ENCODE results near the gene ADAMTSL3.

DNA sequence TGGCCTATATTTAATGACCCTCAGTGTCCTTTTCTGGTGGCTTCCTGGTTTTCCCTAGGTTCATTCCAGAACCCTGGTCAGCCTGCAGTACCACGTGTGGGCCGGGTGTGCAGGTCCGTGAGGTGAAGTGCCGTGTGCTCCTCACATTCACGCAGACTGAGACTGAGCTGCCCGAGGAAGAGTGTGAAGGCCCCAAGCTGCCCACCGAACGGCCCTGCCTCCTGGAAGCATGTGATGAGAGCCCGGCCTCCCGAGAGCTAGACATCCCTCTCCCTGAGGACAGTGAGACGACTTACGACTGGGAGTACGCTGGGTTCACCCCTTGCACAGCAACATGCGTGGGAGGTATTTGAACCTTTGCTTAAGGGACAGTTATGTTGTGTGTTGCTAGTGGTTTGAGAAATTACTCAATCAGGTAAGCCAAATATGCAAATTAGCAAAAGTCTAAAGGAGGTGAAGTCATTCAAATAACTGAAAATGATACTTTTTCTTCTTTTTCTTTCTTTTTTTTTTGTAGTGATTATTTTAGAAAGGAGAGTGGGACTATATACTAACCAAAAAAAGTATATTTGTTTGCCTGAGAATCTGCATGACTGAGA lies 259.2 kb downstream of the ADAMTSL3 start:
- TF ChIP-seq, protein P1, sequence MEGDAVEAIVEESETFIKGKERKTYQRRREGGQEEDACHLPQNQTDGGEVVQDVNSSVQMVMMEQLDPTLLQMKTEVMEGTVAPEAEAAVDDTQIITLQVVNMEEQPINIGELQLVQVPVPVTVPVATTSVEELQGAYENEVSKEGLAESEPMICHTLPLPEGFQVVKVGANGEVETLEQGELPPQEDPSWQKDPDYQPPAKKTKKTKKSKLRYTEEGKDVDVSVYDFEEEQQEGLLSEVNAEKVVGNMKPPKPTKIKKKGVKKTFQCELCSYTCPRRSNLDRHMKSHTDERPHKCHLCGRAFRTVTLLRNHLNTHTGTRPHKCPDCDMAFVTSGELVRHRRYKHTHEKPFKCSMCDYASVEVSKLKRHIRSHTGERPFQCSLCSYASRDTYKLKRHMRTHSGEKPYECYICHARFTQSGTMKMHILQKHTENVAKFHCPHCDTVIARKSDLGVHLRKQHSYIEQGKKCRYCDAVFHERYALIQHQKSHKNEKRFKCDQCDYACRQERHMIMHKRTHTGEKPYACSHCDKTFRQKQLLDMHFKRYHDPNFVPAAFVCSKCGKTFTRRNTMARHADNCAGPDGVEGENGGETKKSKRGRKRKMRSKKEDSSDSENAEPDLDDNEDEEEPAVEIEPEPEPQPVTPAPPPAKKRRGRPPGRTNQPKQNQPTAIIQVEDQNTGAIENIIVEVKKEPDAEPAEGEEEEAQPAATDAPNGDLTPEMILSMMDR (IDR thresholded peaks at IDR 0.05; ENCODE audit: insufficient read depth, low read length, poor library complexity, severe bottlenecking), result no peak
- no peak for TF ChIP-seq EZH2phosphoT487 (conservative IDR thresholded peaks at IDR 0.05; ENCODE audit: low read length)

Data from SU-DHL-6 (cell line).